ENCODE data around the gene LAMC3. TPM values are rescaled to one million over a fixed set of nuclear protein-coding genes. Genes with fewer than 3 reads are reported as not detected.

Gene LAMC3
- total RNA-seq, 1 donor from 2014 or later: 30.1 TPM

GRCh38 chr9:131103535-131103934 lies 94.6 kb downstream of the LAMC3 start:
- no peak for DNase-seq (ENCODE audit: low spot score)
- Mint-ChIP-seq H3K27me3 (ENCODE audit: unreplicated experiment) (peaks cover 8% of the 10 kb centered on the region), H3K27ac (ENCODE audit: unreplicated experiment) (no peak overlapping the region), H3K4me1 (ENCODE audit: unreplicated experiment) (no peaks in the 10 kb centered on the region), H3K4me3 (ENCODE audit: unreplicated experiment) (no peak overlapping the region), H3K9me3 (ENCODE audit: unreplicated experiment) (no peaks in the 10 kb centered on the region), H3K36me3 (ENCODE audit: low read depth, unreplicated experiment) (no peaks in the 10 kb centered on the region)
- TF ChIP-seq CTCF (IDR thresholded peaks at IDR 0.05; ENCODE audit: unreplicated experiment): no peak

DNA sequence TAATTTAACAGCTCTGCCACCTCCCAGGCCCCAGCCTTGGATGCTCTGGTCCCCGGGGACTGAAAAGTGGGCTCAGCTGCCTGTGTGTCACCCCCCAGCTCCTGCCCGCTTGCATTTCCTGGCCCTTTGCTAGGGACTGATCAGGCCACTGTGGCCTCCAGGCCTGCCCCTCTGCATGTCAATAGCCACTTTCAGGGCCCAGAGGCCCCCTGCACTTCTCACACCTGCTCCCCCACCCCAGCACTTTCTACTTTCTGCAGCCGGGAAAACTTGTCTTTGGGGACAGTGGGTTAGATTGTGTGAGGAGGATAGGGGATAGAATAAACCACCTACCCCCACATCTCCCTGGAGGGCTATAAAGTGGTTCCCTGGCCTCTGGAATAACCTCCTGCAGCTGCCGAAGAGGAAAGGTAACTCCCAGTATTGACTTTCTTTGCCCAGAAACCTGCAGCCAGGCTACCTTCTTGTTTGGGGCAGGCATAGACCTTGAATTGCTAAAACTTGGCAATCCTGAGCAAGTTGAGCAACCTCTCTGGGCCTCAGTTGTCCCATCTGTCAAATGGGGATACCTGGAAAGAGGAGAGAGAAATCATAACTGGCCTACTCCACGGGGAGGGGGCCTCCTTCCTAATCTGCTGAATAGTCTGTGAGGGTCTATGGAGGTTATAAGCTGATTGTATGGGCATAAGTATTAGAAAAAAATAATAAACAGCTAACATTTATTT lies 95.2 kb downstream of the LAMC3 start:
- DNase-seq (ENCODE audit: low spot score): no peak
- H3K27ac Mint-ChIP-seq (ENCODE audit: unreplicated experiment): no peak overlapping the region
- peaks cover 8% of the 10 kb centered on the region for H3K27me3 Mint-ChIP-seq (ENCODE audit: unreplicated experiment)
- H3K4me1 Mint-ChIP-seq (ENCODE audit: unreplicated experiment): no peaks in the 10 kb centered on the region
- H3K9me3 Mint-ChIP-seq (ENCODE audit: unreplicated experiment): no peaks in the 10 kb centered on the region
- H3K36me3 Mint-ChIP-seq (ENCODE audit: low read depth, unreplicated experiment): no peaks in the 10 kb centered on the region
- TF ChIP-seq CTCF (IDR thresholded peaks at IDR 0.05; ENCODE audit: unreplicated experiment): no peak
- H3K4me3 Mint-ChIP-seq (ENCODE audit: unreplicated experiment): no peak overlapping the region

DNA sequence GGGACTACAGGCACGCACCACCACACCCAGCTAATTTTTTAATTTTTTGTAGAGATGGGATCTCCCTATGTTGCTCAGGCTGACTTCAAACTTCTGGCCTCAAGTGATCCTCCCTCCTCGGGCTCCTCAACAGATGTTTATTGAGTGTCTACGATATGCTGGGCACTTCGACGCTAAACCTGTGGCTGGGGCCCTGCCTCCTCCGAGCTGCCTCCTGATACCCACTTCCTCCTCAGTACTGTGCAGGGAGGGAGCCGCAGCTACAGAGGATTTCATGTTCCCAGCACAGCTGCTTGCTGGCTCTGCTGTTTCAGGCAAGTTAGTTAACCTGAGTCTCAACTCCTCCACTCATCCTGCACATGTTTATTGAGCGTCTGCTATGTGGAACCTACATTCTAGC lies 97.0 kb downstream of the LAMC3 start:
- Mint-ChIP-seq H3K36me3 (ENCODE audit: low read depth, unreplicated experiment) (no peaks in the 10 kb centered on the region), H3K4me1 (ENCODE audit: unreplicated experiment) (no peaks in the 10 kb centered on the region), H3K27ac (ENCODE audit: unreplicated experiment) (no peak overlapping the region), H3K9me3 (ENCODE audit: unreplicated experiment) (no peaks in the 10 kb centered on the region), H3K4me3 (ENCODE audit: unreplicated experiment) (no peak overlapping the region), H3K27me3 (ENCODE audit: unreplicated experiment) (peaks cover 8% of the 10 kb centered on the region)
- TF ChIP-seq CTCF (IDR thresholded peaks at IDR 0.05; ENCODE audit: unreplicated experiment): no peak
- DNase-seq (ENCODE audit: low spot score): no peak

DNA sequence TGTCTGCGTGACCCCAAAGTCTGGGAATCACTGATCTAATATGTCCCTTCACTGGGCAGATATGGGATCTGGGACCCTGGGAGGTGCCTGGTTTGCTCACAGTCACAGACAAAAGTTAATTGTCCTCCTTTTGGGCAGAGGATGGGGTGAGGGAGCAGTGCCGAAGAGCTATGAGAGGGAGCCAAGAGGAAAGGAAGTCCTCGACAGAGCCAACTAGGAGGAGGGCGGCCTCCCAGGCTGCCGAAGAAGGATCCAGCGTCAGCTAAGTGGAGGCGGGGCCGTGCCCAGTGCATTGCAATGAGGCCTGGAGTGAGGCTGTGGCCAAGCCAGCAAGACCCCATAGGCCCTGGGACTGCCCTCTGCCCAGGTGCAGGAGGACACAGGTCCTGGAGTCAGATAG lies 98.8 kb downstream of the LAMC3 start:
- Mint-ChIP-seq H3K4me3 (ENCODE audit: unreplicated experiment) (no peak overlapping the region), H3K36me3 (ENCODE audit: low read depth, unreplicated experiment) (no peaks in the 10 kb centered on the region), H3K9me3 (ENCODE audit: unreplicated experiment) (no peaks in the 10 kb centered on the region), H3K27ac (ENCODE audit: unreplicated experiment) (no peak overlapping the region), H3K27me3 (ENCODE audit: unreplicated experiment) (peaks cover 8% of the 10 kb centered on the region), H3K4me1 (ENCODE audit: unreplicated experiment) (no peaks in the 10 kb centered on the region)
- DNase-seq (ENCODE audit: low spot score): no peak
- no peak for TF ChIP-seq CTCF (IDR thresholded peaks at IDR 0.05; ENCODE audit: unreplicated experiment)

DNA sequence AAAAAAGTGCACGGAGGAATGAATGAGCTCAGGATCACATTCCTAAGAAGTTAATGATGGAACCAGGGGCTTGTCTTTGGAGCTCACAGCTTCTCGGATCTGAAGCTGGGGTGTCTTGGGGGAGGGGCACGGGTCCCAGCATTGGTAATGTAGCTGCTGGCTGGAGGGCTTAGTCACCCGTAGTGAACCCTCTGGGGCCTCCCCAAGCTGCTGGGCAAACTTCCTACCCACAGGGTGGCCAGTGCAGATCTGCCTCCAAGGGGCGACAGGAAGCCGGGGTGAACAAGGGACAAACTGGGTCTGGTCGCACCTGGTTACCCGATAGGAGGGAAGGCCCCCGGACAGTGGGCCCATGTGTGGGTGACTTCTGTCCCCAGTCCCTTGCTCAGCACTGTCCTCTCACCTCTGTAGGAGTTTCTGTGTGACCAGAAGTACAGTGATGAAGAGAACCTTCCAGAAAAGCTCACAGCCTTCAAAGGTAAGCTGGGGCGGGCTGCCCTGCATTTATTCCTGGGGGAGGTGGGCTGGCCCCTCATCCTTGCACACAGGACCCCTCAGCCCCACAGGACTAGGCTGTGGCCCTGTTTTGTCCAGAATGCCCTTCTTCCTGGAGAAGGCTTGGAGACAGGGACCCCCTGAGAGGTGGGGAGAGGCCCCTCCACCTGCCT lies 102.3 kb downstream of the LAMC3 start:
- H3K4me1 Mint-ChIP-seq (ENCODE audit: unreplicated experiment): no peaks in the 10 kb centered on the region
- no peaks in the 10 kb centered on the region for H3K9me3 Mint-ChIP-seq (ENCODE audit: unreplicated experiment)
- H3K4me3 Mint-ChIP-seq (ENCODE audit: unreplicated experiment): no peak overlapping the region
- no peak for TF ChIP-seq CTCF (IDR thresholded peaks at IDR 0.05; ENCODE audit: unreplicated experiment)
- H3K36me3 Mint-ChIP-seq (ENCODE audit: low read depth, unreplicated experiment): no peaks in the 10 kb centered on the region
- H3K27ac Mint-ChIP-seq (ENCODE audit: unreplicated experiment): no peak overlapping the region
- no peak for DNase-seq (ENCODE audit: low spot score)
- H3K27me3 Mint-ChIP-seq (ENCODE audit: unreplicated experiment): peaks cover 4% of the 10 kb centered on the region
